Cerebellar nuclear complex (tissue), 1 donor: ENCODE measurements around the gene NR1H2.
"Not testable (repeated sequence)": the region's sequence is repeated elsewhere in the genome, so short reads cannot be mapped to it uniquely, and the experiment has no call there.

Source experiments
- DNase-seq, 2 experiments: peaks; one replicate each; lab custom pipeline; 2025; lab: John Stamatoyannopoulos, UW

NR1H2 gene

GRCh38 chr19:50344661-50345318 lies 31.5 kb upstream of the NR1H2 start:
- DNase-seq = no peak

- not testable (repeated sequence) for DNase-seq
These were observed 29.1 kb upstream of the NR1H2 start for GRCh38 chr19:50347089-50347581.

GRCh38 chr19:50349277-50350057 lies 26.8 kb upstream of the NR1H2 start:
- DNase-seq = no peak

GRCh38 chr19:50352242-50352641 lies 24.0 kb upstream of the NR1H2 start:
- no peak for DNase-seq

- not testable (repeated sequence) for DNase-seq
These were observed 22.8 kb upstream of the NR1H2 start for GRCh38 chr19:50353487-50353880.

- DNase-seq = no peak
These were observed 19.5 kb upstream of the NR1H2 start for GRCh38 chr19:50356691-50357177.

- peak in 1 of 2 experiments; percentile 40 for DNase-seq
These were observed 18.8 kb upstream of the NR1H2 start for GRCh38 chr19:50357178-50358100.

- no peak for DNase-seq
These were observed 17.6 kb upstream of the NR1H2 start for GRCh38 chr19:50358483-50359327.

- no peak for DNase-seq
These were observed 16.9 kb upstream of the NR1H2 start for GRCh38 chr19:50359328-50359818.

- DNase-seq = no peak
These were observed 14.8 kb upstream of the NR1H2 start for GRCh38 chr19:50361290-50362029.

- no peak for DNase-seq
These were observed 14.2 kb upstream of the NR1H2 start for GRCh38 chr19:50362030-50362412.

- no peak for DNase-seq
These were observed 13.4 kb upstream of the NR1H2 start for GRCh38 chr19:50362656-50363424.

GRCh38 chr19:50365434-50366306 lies 10.6 kb upstream of the NR1H2 start, which contains the start of gene NAPSA:
NAPSA (minus strand) TSS chr19:50365639; CDS start chr19:50365621, 18 bp downstream.
- DNase-seq = no peak

GRCh38 chr19:50368649-50369570 lies 7.3 kb upstream of the NR1H2 start:
- DNase-seq = peak in 1 of 2 experiments; percentile 51

- no peak for DNase-seq
These were observed 4.3 kb upstream of the NR1H2 start for GRCh38 chr19:50371914-50372475.

- no peak for DNase-seq
These were observed 799 bp downstream of the NR1H2 start for GRCh38 chr19:50377051-50377461.

GRCh38 chr19:50377517-50377916 lies 1.3 kb downstream of the NR1H2 start:
- no peak for DNase-seq
